RWPE1 (cell line): Measurements from ENCODE around the gene MGAT4B.

ENCODE experiments used
- CTCF ChIA-PET: fragments of 350-600 bp; sonication (Branson Sonifier 250); formaldehyde crosslinking; extraction: SDS; loops from one replicate; lab custom pipeline; 2021; lab: Yijun Ruan, JAX
- POLR2A ChIA-PET: fragments of 400-600 bp; formaldehyde crosslinking; extraction: SDS; loops from one replicate; lab custom pipeline; 2020; ENCODE audit warnings: antibody characterized with exemption; ENCODE audit not compliant: low non-redundant PET; lab: Yijun Ruan, JAX
- DNase-seq: peaks from one replicate; pipeline ENCODE4 v3.0.0; 2012; ENCODE audit warnings: low spot score
- H3K27ac ChIP-seq: fragments of 450-650 bp; 2 replicates; pipeline ENCODE4 v1.5.1; 2017
- TF ChIP-seq, protein P1 (sequence below): fragments of 450-650 bp; conservative IDR thresholded peaks from 2 replicates; pipeline ENCODE4 v1.5.1; 2017; ENCODE audit warnings: low read depth, mild to moderate bottlenecking

Gene MGAT4B

DNA sequence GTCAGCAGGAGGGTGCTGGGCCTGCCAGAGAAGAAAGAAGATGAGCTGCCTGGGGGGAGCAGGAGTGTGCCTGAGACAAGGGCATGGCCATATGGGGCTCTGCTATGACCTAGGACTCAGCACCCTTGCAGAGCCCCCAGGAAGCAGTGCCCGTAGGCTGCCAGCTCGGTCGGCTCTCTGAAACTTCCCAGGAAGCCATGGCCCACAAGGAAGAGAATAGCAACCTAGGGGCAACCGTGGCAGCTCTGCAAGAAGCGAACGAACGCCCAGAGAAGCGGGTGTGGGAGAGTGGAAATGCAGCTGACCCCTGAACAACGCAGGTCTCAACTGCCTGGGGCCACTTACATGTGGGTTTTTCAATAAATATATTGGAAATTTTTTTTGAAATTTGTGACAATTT, 23.5 kb downstream of the MGAT4B start:
- ChIA-PET CTCF (interaction anchor here (1.1 kb wide), 1 partner anchor 20 kb away, joined by 3 read pairs; no protein-coding TSS in a partner anchor), POLR2A (no interaction called here)
- no peak for DNase-seq
- TF ChIP-seq, protein P1, sequence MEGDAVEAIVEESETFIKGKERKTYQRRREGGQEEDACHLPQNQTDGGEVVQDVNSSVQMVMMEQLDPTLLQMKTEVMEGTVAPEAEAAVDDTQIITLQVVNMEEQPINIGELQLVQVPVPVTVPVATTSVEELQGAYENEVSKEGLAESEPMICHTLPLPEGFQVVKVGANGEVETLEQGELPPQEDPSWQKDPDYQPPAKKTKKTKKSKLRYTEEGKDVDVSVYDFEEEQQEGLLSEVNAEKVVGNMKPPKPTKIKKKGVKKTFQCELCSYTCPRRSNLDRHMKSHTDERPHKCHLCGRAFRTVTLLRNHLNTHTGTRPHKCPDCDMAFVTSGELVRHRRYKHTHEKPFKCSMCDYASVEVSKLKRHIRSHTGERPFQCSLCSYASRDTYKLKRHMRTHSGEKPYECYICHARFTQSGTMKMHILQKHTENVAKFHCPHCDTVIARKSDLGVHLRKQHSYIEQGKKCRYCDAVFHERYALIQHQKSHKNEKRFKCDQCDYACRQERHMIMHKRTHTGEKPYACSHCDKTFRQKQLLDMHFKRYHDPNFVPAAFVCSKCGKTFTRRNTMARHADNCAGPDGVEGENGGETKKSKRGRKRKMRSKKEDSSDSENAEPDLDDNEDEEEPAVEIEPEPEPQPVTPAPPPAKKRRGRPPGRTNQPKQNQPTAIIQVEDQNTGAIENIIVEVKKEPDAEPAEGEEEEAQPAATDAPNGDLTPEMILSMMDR = no peak
- H3K27ac ChIP-seq = no peak overlapping the region

DNA sequence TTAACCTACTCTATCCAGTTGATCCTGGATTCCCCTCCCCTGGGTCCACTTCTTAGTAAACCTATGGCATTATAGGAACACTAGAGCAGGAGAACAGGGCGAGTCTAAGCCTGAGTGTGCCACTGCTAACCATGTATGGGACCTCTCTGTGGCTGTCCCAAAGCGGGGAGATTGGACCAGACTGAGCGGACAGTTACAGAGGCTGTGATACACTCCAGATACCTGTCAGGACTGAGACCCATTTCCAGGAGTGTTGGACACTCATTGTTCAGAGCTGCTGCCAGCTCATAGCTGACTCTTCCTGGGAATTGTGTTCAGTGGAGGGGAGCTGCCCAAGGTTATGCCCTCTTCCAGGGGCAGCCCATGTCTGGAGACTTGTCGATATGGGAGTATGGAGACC, 24.8 kb downstream of the MGAT4B start:
- TF ChIP-seq, protein P1 = no peak
- ChIA-PET POLR2A (no interaction called here), CTCF (interaction anchor here (0.6 kb wide), 1 partner anchor 158 kb away, joined by 4 read pairs; the partner anchor contains the start of gene HNRNPH1)
- H3K27ac ChIP-seq = no peak overlapping the region; the same call in 1 of the 2 replicates
- no peak for DNase-seq

DNA sequence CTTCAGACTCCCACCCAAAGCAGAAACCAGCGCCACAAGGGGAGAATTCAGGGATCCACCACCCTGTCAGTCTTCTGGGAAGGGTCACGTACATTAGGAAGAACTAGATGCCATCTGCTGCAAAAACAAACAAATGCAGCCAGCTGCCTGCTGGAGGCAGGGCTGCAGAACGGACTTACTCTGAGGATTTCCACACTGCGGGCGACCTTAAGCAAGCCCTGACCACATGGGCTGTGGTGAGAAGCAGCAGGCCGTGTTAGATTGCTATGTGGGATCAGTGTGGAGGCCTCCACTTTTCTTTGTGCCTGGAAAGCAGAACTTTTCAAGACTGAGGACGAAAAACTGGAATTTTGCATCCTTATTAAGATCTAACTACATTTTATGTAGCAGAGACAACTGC, 26.3 kb downstream of the MGAT4B start:
- CTCF ChIA-PET = interaction anchor here (1.0 to 1.4 kb wide), 3 partner anchors 9 to 18 kb away, joined by 3 to 9 read pairs (median 6); no protein-coding TSS in a partner anchor
- POLR2A ChIA-PET = no interaction called here
- 0 out of 2 replicates have a peak overlapping the region, but pooled peaks have one; percentile 3 for H3K27ac ChIP-seq
- DNase-seq = no peak
- TF ChIP-seq, protein P1 = no peak

DNA sequence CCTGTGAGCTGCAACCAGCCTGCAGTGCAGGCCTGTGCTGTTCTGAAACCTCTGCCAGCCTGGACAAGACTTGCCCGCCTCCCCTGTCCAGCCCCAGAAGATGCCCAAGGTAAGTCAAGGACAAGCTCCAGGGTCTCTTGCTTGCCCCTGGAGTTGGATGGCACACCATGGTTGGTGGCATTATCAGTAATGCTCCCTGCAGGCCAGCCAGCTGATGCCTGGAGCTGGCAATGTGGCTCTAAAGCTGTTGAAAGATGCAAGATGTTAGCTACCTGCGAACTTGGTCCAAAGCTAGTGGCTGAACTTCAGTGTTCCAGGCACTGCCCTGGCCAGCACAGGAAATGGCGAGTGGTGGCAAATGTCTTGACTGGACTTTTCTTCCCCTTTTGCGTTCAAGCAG, 26.8 kb downstream of the MGAT4B start:
- peak overlapping the region; percentile 3; the same call in 1 of the 2 replicates for H3K27ac ChIP-seq
- no peak for DNase-seq
- TF ChIP-seq, protein P1 = no peak
- ChIA-PET CTCF (interaction anchor here (0.5 to 1.4 kb wide), 4 partner anchors 9 to 172 kb away, joined by 3 to 9 read pairs (median 4); no protein-coding TSS in a partner anchor), POLR2A (no interaction called here)

DNA sequence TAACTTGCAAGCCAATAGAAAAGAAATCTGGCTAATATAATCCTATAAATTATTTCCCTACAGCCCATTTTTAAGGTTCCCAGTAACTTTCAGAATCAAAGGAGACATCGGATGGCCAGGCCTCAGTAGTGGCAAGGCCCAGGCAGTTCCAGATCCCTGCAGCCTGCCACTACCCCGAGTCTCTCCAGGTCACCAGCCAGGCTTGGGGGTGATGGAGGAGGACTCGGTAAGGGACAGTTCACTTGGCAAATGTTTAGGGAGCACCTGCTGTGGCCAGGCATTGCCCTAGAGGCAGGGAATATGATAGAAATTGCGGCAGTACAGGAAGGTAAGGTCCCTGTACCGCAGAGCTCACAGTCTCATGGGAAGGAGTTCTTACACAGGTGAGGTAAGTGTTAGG, 28.1 kb downstream of the MGAT4B start:
- TF ChIP-seq, protein P1 = no peak
- ChIA-PET POLR2A (no interaction called here), CTCF (no interaction called here)
- no peak overlapping the region for H3K27ac ChIP-seq
- DNase-seq = no peak

DNA sequence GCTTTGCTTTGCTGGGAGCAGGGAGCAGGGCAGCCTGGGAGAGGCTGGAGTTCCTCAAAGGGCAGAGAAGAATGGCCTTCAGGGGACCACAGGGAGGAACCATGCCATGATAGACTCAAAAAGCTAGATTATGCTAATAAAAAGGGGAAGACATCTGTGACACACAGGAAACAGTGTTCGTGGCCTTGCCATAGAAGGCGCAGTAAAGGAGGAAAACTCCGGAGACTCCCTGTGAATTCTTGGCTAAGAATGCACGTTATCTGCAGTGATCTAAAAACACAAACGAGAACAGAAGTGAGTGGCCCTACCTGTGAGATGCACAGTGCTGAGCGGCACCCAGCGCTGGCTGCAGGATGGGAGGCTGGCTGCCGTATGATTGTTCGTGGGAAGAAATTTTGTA, 28.8 kb downstream of the MGAT4B start:
- ChIA-PET POLR2A (no interaction called here), CTCF (interaction anchor here (0.7 to 1.5 kb wide), 2 partner anchors 15 to 28 kb away, joined by 3 to 11 read pairs; no protein-coding TSS in a partner anchor)
- DNase-seq = no peak
- TF ChIP-seq, protein P1 = no peak
- H3K27ac ChIP-seq = no peak overlapping the region
